SU-DHL-6 (cell line): ENCODE measurements around the gene PLCB2.

Source experiments
- H2AFZ ChIP-seq: fragments of 200-600 bp; sonication (generic); 2 replicates; pipeline ENCODE4 v1.6.1; 2014; ENCODE audit warnings: low read depth, mild to moderate bottlenecking, moderate library complexity, mixed read lengths, antibody characterized with exemption, low read length; ENCODE audit not compliant: severe bottlenecking
- H3F3A ChIP-seq: fragments of 200-600 bp; shearing (Covaris generic); 2 replicates; pipeline ENCODE4 v1.6.0; 2016; ENCODE audit warnings: antibody characterized with exemption, mild to moderate bottlenecking; ENCODE audit not compliant: insufficient read depth
- H3K27ac ChIP-seq: fragments of 200-600 bp; sonication (generic); 2 replicates; pipeline ENCODE4 v1.5.1; 2016; ENCODE audit warnings: low read depth, mild to moderate bottlenecking, low read length, moderate library complexity, mixed read lengths
- H3K27me3 ChIP-seq: fragments of 200-600 bp; sonication (generic), shearing (Covaris generic); 2 replicates; pipeline ENCODE4 v1.6.0; 2014; ENCODE audit warnings: mild to moderate bottlenecking, low read length
- H3K36me3 ChIP-seq: fragments of 200-600 bp; sonication (generic); 2 replicates; pipeline ENCODE4 v1.6.1; 2014; ENCODE audit warnings: mild to moderate bottlenecking, low read length, mixed read lengths
- H3K4me2 ChIP-seq: fragments of 300-600, 200-600 bp; shearing (Covaris generic), sonication (generic); 2 replicates; pipeline ENCODE4 v1.6.0; 2014; ENCODE audit warnings: low read length, low read depth, mild to moderate bottlenecking; ENCODE audit not compliant: poor library complexity, severe bottlenecking
- H3K4me3 ChIP-seq: fragments of 200-600 bp; sonication (generic); 2 replicates; pipeline ENCODE4 v1.5.1; 2014; ENCODE audit warnings: antibody characterized with exemption, low read length, mild to moderate bottlenecking, mixed read lengths; ENCODE audit not compliant: insufficient read depth, poor library complexity, severe bottlenecking
- H3K79me2 ChIP-seq: fragments of 200-600 bp; sonication (generic); 2 replicates; pipeline ENCODE4 v1.6.1; 2014; ENCODE audit warnings: mild to moderate bottlenecking, low read length, moderate library complexity; ENCODE audit not compliant: insufficient read depth
- H3K9ac ChIP-seq: fragments of 200-600 bp; sonication (generic); 2 replicates; pipeline ENCODE4 v1.7.0; 2014; ENCODE audit warnings: mild to moderate bottlenecking, low read length
- H3K9me2 ChIP-seq: fragments of 200-600 bp; sonication (generic); replicated peaks from 2 replicates; pipeline ENCODE4 v1.6.1; 2014; ENCODE audit warnings: low read length; ENCODE audit not compliant: insufficient read depth
- H3K9me3 ChIP-seq: fragments of 200-600 bp; sonication (generic); 2 replicates; pipeline ENCODE4 v1.6.1; 2014; ENCODE audit warnings: low read length, mixed read lengths; ENCODE audit not compliant: insufficient read depth
- H4K20me1 ChIP-seq: fragments of 200-600 bp; sonication (generic); 2 replicates; pipeline ENCODE4 v1.6.1; 2014; ENCODE audit warnings: low read depth, mild to moderate bottlenecking, antibody characterized with exemption, low read length, moderate library complexity, mixed read lengths
- EZH2phosphoT487 ChIP-seq: fragments of 200-600 bp; sonication (generic), shearing (Covaris generic); conservative IDR thresholded peaks from 2 replicates; pipeline ENCODE4 v1.6.1; 2018; ENCODE audit warnings: mild to moderate bottlenecking, antibody characterized with exemption, low read length, moderate library complexity, mixed read lengths
- TF ChIP-seq, protein P1 (sequence below): fragments of 200-600 bp; sonication (generic); IDR thresholded peaks from one replicate; pipeline ENCODE4 v1.5.1; 2017; ENCODE audit warnings: antibody characterized with exemption, mild to moderate bottlenecking, low read length, moderate library complexity; ENCODE audit not compliant: insufficient read depth, poor library complexity, severe bottlenecking

PLCB2 gene

GRCh38 chr15:40289140-40289775 lies 18.5 kb downstream of the PLCB2 start:
- Histone ChIP-seq H3K9ac (no peak overlapping the region), H3K27me3 (no peaks in the 10 kb centered on the region), H3K9me3 (no peaks in the 10 kb centered on the region), H3K4me3 (no peak overlapping the region), H3K9me2 (no peaks in the 10 kb centered on the region), H3K36me3 (no peaks in the 10 kb centered on the region), H3K27ac (no peak overlapping the region), H3K79me2 (no peaks in the 10 kb centered on the region), H4K20me1 (no peaks in the 10 kb centered on the region), H3K4me2 (no peak overlapping the region), H3F3A (no peaks in the 10 kb centered on the region), H2AFZ (no peak overlapping the region)
- TF ChIP-seq, protein P1, sequence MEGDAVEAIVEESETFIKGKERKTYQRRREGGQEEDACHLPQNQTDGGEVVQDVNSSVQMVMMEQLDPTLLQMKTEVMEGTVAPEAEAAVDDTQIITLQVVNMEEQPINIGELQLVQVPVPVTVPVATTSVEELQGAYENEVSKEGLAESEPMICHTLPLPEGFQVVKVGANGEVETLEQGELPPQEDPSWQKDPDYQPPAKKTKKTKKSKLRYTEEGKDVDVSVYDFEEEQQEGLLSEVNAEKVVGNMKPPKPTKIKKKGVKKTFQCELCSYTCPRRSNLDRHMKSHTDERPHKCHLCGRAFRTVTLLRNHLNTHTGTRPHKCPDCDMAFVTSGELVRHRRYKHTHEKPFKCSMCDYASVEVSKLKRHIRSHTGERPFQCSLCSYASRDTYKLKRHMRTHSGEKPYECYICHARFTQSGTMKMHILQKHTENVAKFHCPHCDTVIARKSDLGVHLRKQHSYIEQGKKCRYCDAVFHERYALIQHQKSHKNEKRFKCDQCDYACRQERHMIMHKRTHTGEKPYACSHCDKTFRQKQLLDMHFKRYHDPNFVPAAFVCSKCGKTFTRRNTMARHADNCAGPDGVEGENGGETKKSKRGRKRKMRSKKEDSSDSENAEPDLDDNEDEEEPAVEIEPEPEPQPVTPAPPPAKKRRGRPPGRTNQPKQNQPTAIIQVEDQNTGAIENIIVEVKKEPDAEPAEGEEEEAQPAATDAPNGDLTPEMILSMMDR, result no peak
- TF ChIP-seq EZH2phosphoT487, result no peak

- no peak overlapping the region for H3K4me3 ChIP-seq
- H3K27me3 ChIP-seq, result no peaks in the 10 kb centered on the region
- no peak for TF ChIP-seq EZH2phosphoT487
- TF ChIP-seq, protein P1, result no peak
- no peaks in the 10 kb centered on the region for H3K9me2 ChIP-seq
- H4K20me1 ChIP-seq, result no peaks in the 10 kb centered on the region
- H3F3A ChIP-seq, result no peaks in the 10 kb centered on the region
- no peaks in the 10 kb centered on the region for H3K9me3 ChIP-seq
- H2AFZ ChIP-seq, result no peak overlapping the region
- H3K9ac ChIP-seq, result no peak overlapping the region
- no peaks in the 10 kb centered on the region for H3K79me2 ChIP-seq
- no peak overlapping the region for H3K4me2 ChIP-seq
- no peaks in the 10 kb centered on the region for H3K36me3 ChIP-seq
- H3K27ac ChIP-seq, result no peak overlapping the region
Observed at GRCh38 chr15:40287968-40288367, 19.8 kb downstream of the PLCB2 start.

- Histone ChIP-seq H3K4me3 (no peak overlapping the region), H3K79me2 (no peaks in the 10 kb centered on the region), H4K20me1 (no peaks in the 10 kb centered on the region), H3K36me3 (no peaks in the 10 kb centered on the region), H3F3A (no peaks in the 10 kb centered on the region), H3K27ac (no peak overlapping the region), H3K27me3 (no peaks in the 10 kb centered on the region), H3K4me2 (no peak overlapping the region), H2AFZ (no peak overlapping the region), H3K9me3 (no peaks in the 10 kb centered on the region), H3K9me2 (no peaks in the 10 kb centered on the region), H3K9ac (no peak overlapping the region)
- TF ChIP-seq, protein P1, result no peak
- TF ChIP-seq EZH2phosphoT487, result no peak
Observed at GRCh38 chr15:40287505-40287904, 20.2 kb downstream of the PLCB2 start.
